ENCODE measurements around the gene CACNA1G. TPM values are rescaled to one million over a fixed set of nuclear protein-coding genes. Genes with fewer than 3 reads are reported as not detected.

CACNA1G gene
- total RNA-seq, 1 donor from 2014 or later, result 29.0 TPM

- Mint-ChIP-seq H3K4me1 (peaks cover 30% of the 10 kb centered on the region), H3K27ac (no peak overlapping the region), H3K27me3 (ENCODE audit: low read depth) (peaks cover 58% of the 10 kb centered on the region), H3K4me3 (no peak overlapping the region), H3K36me3 (no peaks in the 10 kb centered on the region), H3K9me3 (no peaks in the 10 kb centered on the region)
- TF ChIP-seq CTCF (IDR thresholded peaks at IDR 0.05; ENCODE audit: unreplicated experiment), result no peak
- DNase-seq (ENCODE audit: low spot score in 2 of 2, unreplicated experiment in 2 of 2), result no peak
Observed at GRCh38 chr17:50636804-50637195, 76.3 kb downstream of the CACNA1G start.

GRCh38 chr17:50637829-50638605 lies 77.5 kb downstream of the CACNA1G start:
- Mint-ChIP-seq H3K36me3 (no peaks in the 10 kb centered on the region), H3K4me1 (peaks cover 28% of the 10 kb centered on the region), H3K27me3 (ENCODE audit: low read depth) (peaks cover 46% of the 10 kb centered on the region), H3K9me3 (no peaks in the 10 kb centered on the region), H3K27ac (no peak overlapping the region), H3K4me3 (no peak overlapping the region)
- DNase-seq (ENCODE audit: low spot score in 2 of 2, unreplicated experiment in 2 of 2), result no peak
- no peak for TF ChIP-seq CTCF (IDR thresholded peaks at IDR 0.05; ENCODE audit: unreplicated experiment)

DNA sequence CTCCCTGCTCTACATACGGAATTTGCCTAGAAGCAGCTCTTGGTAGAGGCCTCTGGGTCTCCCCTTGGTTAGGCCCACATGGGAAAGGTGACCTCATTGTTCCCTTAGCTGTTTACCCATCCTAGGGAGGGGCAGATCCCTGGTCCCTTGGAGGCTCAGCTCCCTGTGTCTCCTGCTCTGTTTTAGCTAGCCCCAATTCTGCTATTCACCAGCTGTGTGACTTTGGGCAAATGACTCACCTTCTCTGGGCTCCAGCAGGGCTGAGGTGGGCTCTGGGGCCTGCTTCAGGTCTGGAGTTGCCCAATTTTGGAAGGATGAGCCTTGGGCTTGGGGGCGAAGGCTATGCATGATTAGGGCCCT lies 78.1 kb downstream of the CACNA1G start:
- Mint-ChIP-seq H3K36me3 (no peaks in the 10 kb centered on the region), H3K27me3 (ENCODE audit: low read depth) (peaks cover 41% of the 10 kb centered on the region), H3K27ac (no peak overlapping the region), H3K9me3 (no peaks in the 10 kb centered on the region), H3K4me3 (no peak overlapping the region), H3K4me1 (peaks cover 28% of the 10 kb centered on the region)
- no peak for TF ChIP-seq CTCF (IDR thresholded peaks at IDR 0.05; ENCODE audit: unreplicated experiment)
- DNase-seq (ENCODE audit: low spot score in 2 of 2, unreplicated experiment in 2 of 2), result no peak

- Mint-ChIP-seq H3K4me1 (peaks cover 28% of the 10 kb centered on the region), H3K9me3 (no peaks in the 10 kb centered on the region), H3K27ac (no peak overlapping the region), H3K36me3 (no peaks in the 10 kb centered on the region), H3K27me3 (ENCODE audit: low read depth) (peaks cover 35% of the 10 kb centered on the region), H3K4me3 (no peak overlapping the region)
- peak; percentile 51 to 70 for DNase-seq (ENCODE audit: low spot score in 2 of 2, unreplicated experiment in 2 of 2)
- TF ChIP-seq CTCF (IDR thresholded peaks at IDR 0.05; ENCODE audit: unreplicated experiment), result no peak
Observed at GRCh38 chr17:50638966-50639713, 78.6 kb downstream of the CACNA1G start.

GRCh38 chr17:50640686-50641351 lies 80.3 kb downstream of the CACNA1G start:
- Mint-ChIP-seq H3K4me3 (no peak overlapping the region), H3K9me3 (no peaks in the 10 kb centered on the region), H3K4me1 (peaks cover 28% of the 10 kb centered on the region), H3K27me3 (ENCODE audit: low read depth) (peaks cover 21% of the 10 kb centered on the region), H3K36me3 (no peaks in the 10 kb centered on the region), H3K27ac (no peak overlapping the region)
- no peak for TF ChIP-seq CTCF (IDR thresholded peaks at IDR 0.05; ENCODE audit: unreplicated experiment)
- DNase-seq (ENCODE audit: low spot score in 2 of 2, unreplicated experiment in 2 of 2), result no peak

Measured in mesothelial cell of epicardium (in vitro differentiated cells).